GM18907 (cell line): ENCODE measurements around the gene NMD3.
"Not testable (repeated sequence)": the region's sequence is repeated elsewhere in the genome, so short reads cannot be mapped to it uniquely, and the experiment has no call there.

ENCODE experiments used
- ATAC-seq: cut with Tn5 transposase; IDR thresholded peaks from one replicate; pipeline ENCODE4 v1.9.1; 2021; ENCODE audit warnings: mild to moderate bottlenecking, moderate library complexity; ENCODE audit not compliant: unreplicated experiment

Gene NMD3

DNA sequence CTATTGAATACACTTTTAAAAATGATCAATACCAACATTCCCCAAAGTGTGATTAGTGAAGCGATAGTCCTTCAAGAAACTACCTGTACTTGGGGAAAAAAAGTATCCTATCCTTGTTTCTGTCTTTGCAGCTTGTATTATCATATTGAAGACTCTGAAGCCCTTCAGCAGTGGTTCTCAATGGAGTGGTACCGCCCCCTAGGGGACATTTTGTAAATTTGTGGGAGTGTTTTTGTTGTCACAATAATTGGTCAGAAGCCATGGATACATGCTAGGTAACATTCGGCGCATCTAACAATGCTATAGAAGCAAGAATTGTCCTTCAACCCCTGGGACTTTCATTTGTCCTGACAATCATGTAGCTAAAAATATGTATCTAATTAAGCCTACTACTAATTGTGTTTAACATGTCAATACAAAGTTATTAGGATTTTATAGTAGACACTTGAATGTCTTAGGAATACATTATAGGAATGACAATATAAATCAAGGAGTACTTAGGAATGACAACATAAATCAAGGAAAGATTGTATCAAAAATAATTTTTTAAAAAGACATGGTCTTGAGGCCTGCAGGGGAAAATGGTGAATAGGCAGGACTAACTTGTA is 53.7 kb downstream of the NMD3 start:
- peak; percentile 65 for ATAC-seq

DNA sequence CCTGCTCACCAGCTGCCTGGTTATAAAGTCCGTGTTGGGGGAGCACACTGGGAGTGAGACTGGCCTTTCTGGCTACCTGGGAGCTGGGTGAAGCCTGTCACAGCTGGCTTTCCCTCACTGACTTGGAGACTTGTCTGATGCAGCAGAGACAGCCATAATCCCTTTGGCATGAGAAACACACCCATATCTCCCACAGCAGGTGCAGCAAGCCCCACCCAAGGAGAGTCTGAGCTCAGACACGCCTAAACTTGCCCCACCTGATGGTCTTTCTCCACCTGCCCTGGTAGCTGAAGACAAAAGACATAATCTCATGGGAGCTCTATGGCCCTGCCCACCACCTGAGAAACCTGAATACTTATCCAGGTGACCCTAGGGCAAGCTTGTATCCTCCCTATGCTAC is 54.8 kb downstream of the NMD3 start:
- ATAC-seq, result no peak

DNA sequence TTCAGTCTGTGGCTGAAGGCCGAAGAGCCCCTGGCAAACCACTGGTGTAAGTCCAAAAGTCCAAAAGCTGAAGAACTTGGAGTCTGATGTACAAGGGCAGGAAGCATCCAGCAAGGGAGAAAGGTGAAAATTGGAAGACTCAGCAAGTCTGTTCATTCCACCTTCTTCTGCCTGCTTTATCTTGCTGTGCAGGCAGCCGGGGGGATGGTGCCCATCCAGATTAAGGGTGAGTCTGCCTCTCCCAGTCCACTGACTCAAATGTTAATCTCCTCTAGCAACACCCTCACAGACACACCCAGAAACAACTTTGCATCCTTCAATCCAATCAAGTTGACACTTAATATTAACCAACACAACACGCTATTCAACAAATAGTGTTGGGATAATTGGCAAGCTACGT is 61.3 kb downstream of the NMD3 start:
- not testable (repeated sequence) for ATAC-seq

DNA sequence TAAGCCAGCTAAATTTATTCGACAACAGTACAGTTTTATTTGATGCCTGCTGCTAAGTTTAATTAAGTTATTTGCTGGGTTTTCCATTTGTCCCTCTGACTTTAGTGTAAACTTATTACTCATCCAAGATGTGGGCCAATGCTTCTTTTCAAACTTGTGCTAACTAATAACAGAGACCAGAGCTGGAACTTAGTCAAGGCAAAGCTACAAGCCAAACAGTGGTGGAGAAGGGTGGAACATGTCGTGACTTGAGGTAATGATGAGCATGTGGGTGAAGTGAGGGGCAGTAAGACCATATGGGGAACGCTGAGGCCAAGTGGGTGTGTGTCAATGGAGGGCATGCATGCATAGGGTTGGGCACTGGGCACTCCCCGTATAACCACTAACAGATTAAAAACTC is 63.9 kb downstream of the NMD3 start:
- ATAC-seq, result no peak

DNA sequence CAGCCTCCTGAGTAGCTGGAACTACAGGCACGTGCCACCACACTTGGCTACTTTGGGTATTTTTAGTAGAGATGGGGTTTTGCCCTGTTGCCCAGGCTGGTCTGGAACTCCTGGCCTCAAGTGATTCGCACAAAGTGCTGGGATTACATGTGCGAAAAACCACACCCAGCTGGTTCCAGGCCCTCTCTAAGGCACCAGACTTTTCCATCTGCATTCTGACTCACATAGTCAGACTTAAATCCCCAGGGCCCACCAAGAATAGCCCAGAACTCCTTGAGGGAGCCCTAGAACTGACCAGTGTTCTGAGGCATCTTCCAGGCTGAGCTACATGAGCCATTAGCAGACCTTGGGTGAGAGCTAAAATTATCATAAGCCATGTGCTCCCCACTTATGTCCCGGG is 68.1 kb downstream of the NMD3 start:
- ATAC-seq, result no peak

DNA sequence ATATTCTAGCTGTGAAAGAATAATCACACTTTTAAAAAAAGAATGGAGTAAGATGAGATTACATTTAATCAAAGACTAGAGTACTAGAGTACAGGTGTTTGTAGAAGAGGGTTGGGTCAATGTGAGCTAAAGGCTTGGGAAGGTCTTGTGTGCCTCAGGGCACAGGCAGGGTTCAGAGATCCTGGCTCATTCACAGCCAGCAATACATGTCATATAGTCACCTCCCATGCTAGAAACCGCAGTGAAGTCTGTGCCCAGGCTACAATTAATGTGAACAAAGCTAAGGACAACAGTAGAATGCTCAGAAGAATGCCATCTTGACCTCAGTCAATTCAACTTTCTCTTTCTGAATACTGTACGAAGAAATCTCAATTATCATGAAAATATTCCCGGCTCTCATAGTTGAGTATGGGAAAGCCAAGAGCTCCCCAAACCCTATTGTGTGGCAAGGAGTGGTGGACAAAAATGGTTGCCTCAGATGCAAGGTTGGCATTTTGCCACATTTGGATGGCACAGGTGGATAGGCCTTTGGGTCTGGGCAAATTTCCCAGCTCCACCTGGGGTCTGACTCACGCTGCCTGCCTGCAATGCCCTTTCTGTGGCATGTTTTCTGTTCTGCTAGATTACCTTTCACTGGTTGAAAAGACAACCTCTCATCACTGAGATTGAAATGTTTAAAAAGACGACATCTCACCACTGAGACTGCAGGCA is 70.2 kb downstream of the NMD3 start:
- no peak for ATAC-seq

DNA sequence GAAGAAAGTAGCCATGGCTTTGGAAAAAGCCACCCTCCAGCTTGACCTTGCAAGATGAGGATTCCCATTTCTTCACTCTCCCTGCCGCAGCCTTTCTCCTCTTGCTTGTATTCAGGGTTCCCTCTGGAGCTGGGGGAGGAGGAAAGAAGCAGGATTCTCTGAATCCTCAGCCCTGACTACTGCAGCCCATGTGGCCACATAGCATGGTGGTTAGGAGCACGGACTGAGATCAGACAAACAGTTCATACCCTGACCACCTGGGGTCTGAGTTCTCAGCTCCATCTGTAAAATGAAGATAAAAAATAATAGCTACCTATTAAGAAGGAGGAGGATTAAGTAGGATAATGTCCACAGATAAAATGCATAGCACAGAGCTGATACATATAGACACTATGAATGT is 72.3 kb downstream of the NMD3 start:
- no peak for ATAC-seq

DNA sequence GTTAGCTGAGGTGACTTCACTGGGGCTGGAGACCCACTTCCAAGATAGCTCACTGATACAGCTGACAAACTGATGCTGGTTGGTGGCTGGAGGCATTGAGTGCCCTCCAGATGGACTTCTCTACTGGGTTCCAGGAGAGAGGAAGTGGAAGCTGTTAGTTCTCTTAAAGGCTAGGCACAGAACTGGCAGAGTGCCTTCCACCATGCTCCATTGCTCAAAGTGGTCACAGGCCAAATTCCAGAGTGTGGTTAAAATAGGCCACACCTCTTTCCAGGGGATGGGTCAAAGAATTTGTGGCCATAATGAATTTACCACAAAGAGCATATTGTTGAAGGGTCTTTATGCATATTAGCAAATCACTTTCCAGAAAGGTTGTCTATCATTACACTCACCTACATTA is 74.2 kb downstream of the NMD3 start:
- ATAC-seq, result no peak

DNA sequence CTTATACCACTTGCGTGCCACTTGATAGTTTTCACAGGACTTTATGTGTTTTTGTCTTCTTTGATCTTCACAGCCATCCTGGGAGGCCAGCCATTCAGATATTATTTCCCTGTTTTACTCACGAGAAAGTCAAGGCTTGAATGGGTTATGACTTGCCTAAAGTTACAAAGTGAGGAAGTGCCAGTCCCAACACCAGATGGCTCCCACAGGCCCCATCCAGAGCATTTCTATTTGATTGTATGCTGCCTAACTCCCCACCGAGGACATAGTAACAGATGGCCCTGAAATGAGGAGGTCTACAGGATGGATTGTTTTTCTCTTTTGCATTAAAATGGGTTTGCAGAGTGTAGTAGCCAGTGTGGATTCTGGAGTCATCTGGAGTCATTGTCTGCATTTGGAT is 75.7 kb downstream of the NMD3 start:
- ATAC-seq, result no peak
